Naive B cell (primary cell): Measurements from ENCODE around the gene LGI2. TPM values are rescaled to one million over a fixed set of nuclear protein-coding genes. Genes with fewer than 3 reads are reported as not detected.
A peak's percentile ranks its signal among the peaks of the same experiment; 100 is the strongest.

Experiments
- ATAC-seq, 2 donors: fragments of 150-1000 bp; cut with Tn5 transposase; 2 replicates each; pipeline ENCODE4 v1.10.0; 2021; ENCODE audit warnings: low read depth in 2 of 2, mild to moderate bottlenecking in 2 of 2, moderate library complexity in 2 of 2
- DNase-seq: peaks from one replicate; pipeline ENCODE4 v3.0.0; 2022
- H3K27ac Mint-ChIP-seq, 6 donors: one replicate each; pipeline ENCODE4 v1.8.0; 2020 to 2022; ENCODE audit warnings: mild to moderate bottlenecking in 6 of 6, mixed read lengths in 6 of 6, moderate library complexity in 5 of 6, inconsistent platforms in 2 of 6
- H3K27me3 Mint-ChIP-seq, 3 donors: one replicate each; pipeline ENCODE4 v1.8.0; 2021 to 2022; ENCODE audit warnings: mixed read lengths in 3 of 3, mild to moderate bottlenecking in 1 of 3
- H3K36me3 Mint-ChIP-seq, 2 donors: one replicate each; pipeline ENCODE4 v1.8.0; 2020 to 2022; ENCODE audit warnings: mixed read lengths in 2 of 2, inconsistent platforms in 1 of 2, mild to moderate bottlenecking in 1 of 2
- H3K4me1 Mint-ChIP-seq, 3 donors: one replicate each; pipeline ENCODE4 v1.8.0; 2020 to 2022; ENCODE audit warnings: mixed read lengths in 3 of 3, inconsistent platforms in 1 of 3, mild to moderate bottlenecking in 1 of 3, moderate library complexity in 1 of 3
- H3K4me3 Mint-ChIP-seq, 8 donors: one replicate each; pipeline ENCODE4 v1.8.0; 2020 to 2022; ENCODE audit warnings: mild to moderate bottlenecking in 8 of 8, mixed read lengths in 8 of 8, moderate library complexity in 8 of 8, inconsistent platforms in 2 of 8
- H3K9me3 Mint-ChIP-seq, 7 donors: one replicate each; pipeline ENCODE4 v1.8.0; 2020 to 2022; ENCODE audit warnings: mixed read lengths in 7 of 7, mild to moderate bottlenecking in 5 of 7, inconsistent platforms in 2 of 7, moderate library complexity in 1 of 7
- polyA plus RNA-seq, 6 donors: library from polyadenylated mRNA; unstranded; fragments of 300-500 nt; fragmentation: Illumina TruSeq; gene quantifications; one replicate each; pipeline ENCODE4 v1.2.3, GENCODE V29; 2021; ENCODE audit warnings: low read depth in 6 of 6

LGI2 gene
- polyA plus RNA-seq, 6 donors from 2014 or later, result not detected

DNA sequence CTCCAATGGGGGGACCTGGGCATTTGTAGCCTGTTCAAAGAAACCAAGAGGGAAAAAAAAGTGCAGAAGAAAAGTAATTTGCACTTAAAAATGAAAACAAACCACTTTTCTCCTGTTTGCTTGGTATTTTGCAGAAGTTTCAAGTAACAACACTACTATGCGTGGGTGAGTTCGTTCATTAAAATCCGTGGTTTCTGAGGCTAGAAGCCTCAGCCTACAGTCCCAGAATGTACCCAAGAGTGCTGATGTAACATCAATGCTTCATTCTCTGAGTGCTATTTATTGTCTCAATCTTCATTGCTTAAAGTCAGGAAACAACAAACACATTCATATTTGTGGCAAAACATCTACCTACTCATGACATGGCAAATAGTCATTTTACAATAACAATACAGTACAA lies 29.2 kb downstream of the LGI2 start:
- H3K27me3 Mint-ChIP-seq, result peaks cover 0 to 13% (median 5%) of the 10 kb centered on the region in 3 donors
- peaks cover 0 to 3% (median 0%) of the 10 kb centered on the region in 7 donors for H3K9me3 Mint-ChIP-seq
- no peaks in the 10 kb centered on the region for H3K36me3 Mint-ChIP-seq
- no peak for DNase-seq
- no peak for ATAC-seq
- peaks cover 0 to 3% (median 0%) of the 10 kb centered on the region in 3 donors for H3K4me1 Mint-ChIP-seq
- H3K4me3 Mint-ChIP-seq, result no peak overlapping the region
- H3K27ac Mint-ChIP-seq, result no peak overlapping the region

DNA sequence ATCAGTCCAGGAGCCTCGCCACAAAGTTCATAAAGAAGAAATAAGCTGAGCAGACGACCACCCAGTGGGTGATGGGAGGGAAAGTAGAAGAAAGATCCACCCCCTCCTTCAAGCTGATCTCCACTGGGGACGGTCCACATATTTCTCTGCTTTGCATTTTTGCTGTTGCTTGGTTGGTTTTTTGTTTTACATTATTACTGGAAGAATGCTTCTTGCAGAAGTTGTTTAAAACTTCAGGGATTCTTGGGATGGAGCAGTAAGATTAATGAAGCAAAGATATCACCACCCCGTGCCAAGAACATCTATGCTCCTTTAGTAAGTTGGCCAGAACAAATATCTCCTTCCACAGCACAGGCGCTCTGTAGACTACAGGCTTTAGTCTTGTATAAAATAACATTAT lies 30.1 kb downstream of the LGI2 start:
- Mint-ChIP-seq H3K4me1 (peaks cover 0 to 3% (median 0%) of the 10 kb centered on the region in 3 donors), H3K9me3 (peaks cover 0 to 3% (median 0%) of the 10 kb centered on the region in 7 donors), H3K4me3 (no peak overlapping the region), H3K27me3 (peaks cover 3 to 13% (median 4%) of the 10 kb centered on the region in 3 donors), H3K36me3 (no peaks in the 10 kb centered on the region), H3K27ac (no peak overlapping the region)
- DNase-seq (no peak), ATAC-seq (no peak)

DNA sequence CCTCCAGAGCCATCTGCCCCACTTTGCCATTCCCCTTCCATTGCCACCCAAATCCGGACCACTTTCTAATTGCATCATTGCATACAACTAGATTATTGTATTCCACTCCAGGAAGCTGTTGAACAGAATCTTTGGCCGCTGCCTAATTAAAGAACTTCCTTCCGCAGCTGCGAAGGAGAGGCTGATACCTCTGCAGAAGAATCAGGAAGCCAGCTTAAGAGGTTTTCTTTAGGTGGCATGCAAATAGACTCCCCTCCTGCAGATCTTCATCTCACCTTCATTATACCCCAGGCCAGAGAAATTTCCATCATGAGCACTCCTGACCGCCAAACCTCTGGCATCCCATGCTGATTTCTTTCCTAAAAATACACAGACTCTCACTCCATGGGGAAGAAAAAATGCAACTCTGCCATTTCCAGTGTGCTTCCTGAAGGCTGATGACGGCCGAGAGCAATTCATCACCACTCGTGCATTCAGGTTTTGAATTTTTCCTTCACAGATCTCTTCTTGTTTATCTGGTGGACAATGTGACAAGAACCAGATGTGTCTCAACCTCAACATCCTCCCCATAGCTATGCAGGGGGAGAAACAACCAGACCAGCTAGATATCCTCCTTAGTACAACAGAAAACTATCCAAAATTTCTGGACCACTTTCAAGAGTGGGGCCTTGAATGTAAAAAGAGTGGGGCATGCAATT lies 31.2 kb downstream of the LGI2 start:
- DNase-seq, result no peak
- Mint-ChIP-seq H3K4me3 (peak overlapping the region in 1 of 8 donors; percentile 35), H3K36me3 (no peaks in the 10 kb centered on the region), H3K9me3 (peaks cover 0 to 3% (median 0%) of the 10 kb centered on the region in 7 donors), H3K4me1 (peaks cover 0 to 3% (median 0%) of the 10 kb centered on the region in 3 donors), H3K27ac (no peak overlapping the region), H3K27me3 (peaks cover 3 to 13% (median 6%) of the 10 kb centered on the region in 3 donors)
- ATAC-seq, result no peak

DNA sequence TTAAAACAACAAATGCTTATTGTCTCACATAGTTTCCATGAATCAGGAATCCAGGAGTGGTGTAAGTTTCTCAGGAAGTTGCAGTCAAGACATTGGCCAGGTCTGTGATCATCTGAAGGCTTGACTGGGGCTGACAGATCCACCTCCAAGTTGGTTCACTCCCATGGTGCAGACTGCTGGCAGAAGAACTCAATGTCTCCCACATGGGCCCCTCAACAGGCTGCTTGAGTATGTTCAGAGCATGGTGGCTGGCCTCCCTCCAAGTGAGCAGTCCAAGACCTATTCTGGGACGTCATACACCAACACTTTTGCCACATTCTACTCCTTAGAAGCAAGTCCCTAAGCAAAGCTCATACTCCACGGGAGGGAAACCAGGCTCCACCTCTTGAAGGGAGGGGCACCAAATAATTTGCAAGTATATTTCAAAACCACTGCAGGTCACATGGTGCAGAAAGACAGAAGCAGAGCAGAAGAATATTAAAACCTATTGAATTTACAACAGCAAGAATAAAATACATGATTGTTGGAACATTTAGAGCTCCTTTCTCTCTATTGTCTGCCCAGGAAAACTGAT lies 35.3 kb downstream of the LGI2 start:
- DNase-seq (no peak), ATAC-seq (no peak)
- Mint-ChIP-seq H3K27ac (no peak overlapping the region), H3K36me3 (no peaks in the 10 kb centered on the region), H3K4me3 (no peak overlapping the region), H3K27me3 (peaks cover 3 to 6% (median 5%) of the 10 kb centered on the region in 3 donors), H3K9me3 (peaks cover 0 to 8% (median 4%) of the 10 kb centered on the region in 7 donors), H3K4me1 (peaks cover 0 to 3% (median 0%) of the 10 kb centered on the region in 3 donors)

DNA sequence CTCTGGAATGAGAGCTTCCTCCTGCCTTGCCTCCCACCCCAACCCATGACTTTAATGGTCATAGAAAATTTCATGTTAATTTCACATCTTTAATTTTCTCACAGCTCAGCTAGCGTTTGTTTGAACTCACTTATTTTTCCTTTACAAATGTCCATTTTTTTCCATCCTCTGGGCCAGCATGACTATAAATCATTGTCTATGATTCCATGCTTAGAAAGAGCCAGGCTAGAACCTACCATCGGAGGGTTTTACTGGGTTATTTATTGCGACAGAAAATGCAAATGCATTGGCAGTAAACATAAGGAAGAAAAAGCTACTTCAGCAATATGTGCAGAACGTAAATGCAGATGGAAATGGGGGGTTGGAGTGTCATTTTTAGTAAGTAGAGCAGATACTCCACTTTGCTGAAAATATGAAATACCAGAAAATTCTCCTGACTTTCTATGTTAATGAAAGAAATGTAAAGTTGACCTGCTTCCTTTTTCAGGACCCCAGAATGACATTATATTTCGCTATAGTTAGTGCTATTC lies 37.1 kb downstream of the LGI2 start:
- peaks cover 0 to 12% (median 5%) of the 10 kb centered on the region in 7 donors for H3K9me3 Mint-ChIP-seq
- ATAC-seq (no peak), DNase-seq (no peak)
- no peak overlapping the region for H3K4me3 Mint-ChIP-seq
- no peaks in the 10 kb centered on the region for H3K4me1 Mint-ChIP-seq
- H3K27ac Mint-ChIP-seq, result no peak overlapping the region
- H3K27me3 Mint-ChIP-seq, result peaks cover 0 to 7% (median 6%) of the 10 kb centered on the region in 3 donors
- no peaks in the 10 kb centered on the region for H3K36me3 Mint-ChIP-seq

DNA sequence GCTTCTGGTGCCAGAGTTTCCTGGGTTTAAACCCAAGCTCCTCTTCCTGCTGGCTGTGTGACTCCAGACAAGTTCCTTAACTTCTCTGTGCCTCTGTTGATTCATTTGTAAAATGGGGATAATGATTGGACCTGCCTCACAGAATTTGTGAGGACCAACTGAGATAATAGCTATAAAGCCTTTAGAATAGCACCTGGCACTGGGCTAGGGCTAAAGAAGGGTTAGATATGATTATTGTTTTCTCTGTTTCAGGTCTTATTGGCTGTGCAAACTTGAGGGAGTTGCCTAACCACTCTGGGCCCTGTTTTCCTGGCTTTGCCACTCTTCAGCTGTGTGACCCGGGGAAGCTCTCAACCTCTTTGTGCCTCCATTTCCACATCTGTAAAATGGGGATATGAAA lies 37.8 kb downstream of the LGI2 start:
- Mint-ChIP-seq H3K4me1 (no peaks in the 10 kb centered on the region), H3K9me3 (peaks cover 0 to 12% (median 4%) of the 10 kb centered on the region in 7 donors), H3K36me3 (no peaks in the 10 kb centered on the region), H3K4me3 (no peak overlapping the region), H3K27me3 (peaks cover 0 to 7% (median 6%) of the 10 kb centered on the region in 3 donors), H3K27ac (peak overlapping the region in 1 of 6 donors; percentile 39)
- DNase-seq, result no peak
- no peak for ATAC-seq

DNA sequence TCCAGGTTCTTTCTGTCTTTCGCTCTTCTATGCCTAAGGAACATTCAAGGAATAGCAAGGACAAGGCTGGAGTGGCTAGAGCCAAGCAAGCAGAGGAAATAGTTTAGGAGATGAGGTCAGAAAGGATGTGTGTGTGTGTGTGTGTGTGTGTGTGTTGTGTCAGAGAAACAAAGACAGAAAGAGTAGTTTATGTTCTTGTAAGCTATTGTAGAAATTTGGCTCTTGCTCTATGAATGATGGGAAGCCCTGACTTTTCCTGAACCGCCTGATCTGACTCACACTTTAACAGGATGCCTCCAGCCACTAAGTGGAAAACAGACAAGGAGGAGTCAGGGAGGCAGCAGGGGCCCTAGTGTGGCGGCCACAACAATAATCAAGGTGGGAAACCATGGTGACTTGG lies 39.7 kb downstream of the LGI2 start:
- peaks cover 4 to 10% (median 7%) of the 10 kb centered on the region in 3 donors for H3K27me3 Mint-ChIP-seq
- ATAC-seq (no peak), DNase-seq (no peak)
- no peaks in the 10 kb centered on the region for H3K36me3 Mint-ChIP-seq
- H3K4me1 Mint-ChIP-seq, result no peaks in the 10 kb centered on the region
- H3K9me3 Mint-ChIP-seq, result peaks cover 0 to 25% (median 7%) of the 10 kb centered on the region in 7 donors
- H3K4me3 Mint-ChIP-seq, result peak overlapping the region in 1 of 8 donors; percentile 53
- no peak overlapping the region for H3K27ac Mint-ChIP-seq

DNA sequence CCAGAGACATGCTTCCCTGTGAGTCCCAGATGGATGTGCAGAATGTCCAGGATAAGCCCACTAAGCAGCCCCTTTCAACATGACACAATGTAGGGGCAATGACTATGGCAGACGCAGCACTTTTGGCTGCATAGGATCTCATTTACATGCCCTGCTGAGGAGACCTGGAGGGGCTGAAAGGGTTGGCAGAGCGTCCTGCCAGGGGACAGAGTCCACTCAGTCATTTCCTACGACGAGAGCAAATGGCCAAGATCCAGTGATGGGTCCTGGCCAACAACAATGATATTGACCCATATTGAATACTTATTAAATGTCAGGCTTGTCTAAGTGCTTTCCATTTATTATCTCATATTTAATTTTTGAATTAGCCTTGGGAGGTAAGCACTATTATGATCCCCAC lies 41.4 kb downstream of the LGI2 start:
- DNase-seq, result no peak
- Mint-ChIP-seq H3K9me3 (peaks cover 0 to 25% (median 7%) of the 10 kb centered on the region in 7 donors), H3K4me3 (no peak overlapping the region), H3K27me3 (peaks cover 4 to 7% (median 4%) of the 10 kb centered on the region in 3 donors), H3K36me3 (no peaks in the 10 kb centered on the region), H3K27ac (no peak overlapping the region), H3K4me1 (no peaks in the 10 kb centered on the region)
- no peak for ATAC-seq

DNA sequence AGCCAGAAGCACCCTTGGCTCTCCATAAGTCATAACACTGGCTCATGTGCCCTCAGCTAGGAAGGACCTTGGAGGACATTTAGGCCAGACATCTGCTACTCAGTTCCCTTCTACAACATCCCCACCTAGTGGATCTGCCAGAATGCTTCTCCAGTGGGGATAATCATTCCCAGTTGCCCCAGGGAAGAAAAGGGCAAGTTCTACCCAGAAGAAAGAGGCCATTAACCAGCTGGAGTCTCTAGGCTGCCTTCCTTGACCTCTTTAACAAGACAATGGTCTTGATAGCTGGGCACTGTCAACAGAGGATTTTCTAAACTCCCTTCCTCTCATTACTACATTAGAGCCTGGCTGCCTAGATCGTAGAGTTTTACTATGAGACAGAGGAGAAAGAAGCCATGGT lies 42.0 kb downstream of the LGI2 start:
- H3K4me1 Mint-ChIP-seq, result no peaks in the 10 kb centered on the region
- H3K4me3 Mint-ChIP-seq, result peak overlapping the region in 2 of 8 donors; percentile 21 to 23
- DNase-seq (no peak), ATAC-seq (no peak)
- peaks cover 0 to 25% (median 7%) of the 10 kb centered on the region in 7 donors for H3K9me3 Mint-ChIP-seq
- peaks cover 4 to 7% (median 4%) of the 10 kb centered on the region in 3 donors for H3K27me3 Mint-ChIP-seq
- H3K36me3 Mint-ChIP-seq, result no peaks in the 10 kb centered on the region
- H3K27ac Mint-ChIP-seq, result no peak overlapping the region

DNA sequence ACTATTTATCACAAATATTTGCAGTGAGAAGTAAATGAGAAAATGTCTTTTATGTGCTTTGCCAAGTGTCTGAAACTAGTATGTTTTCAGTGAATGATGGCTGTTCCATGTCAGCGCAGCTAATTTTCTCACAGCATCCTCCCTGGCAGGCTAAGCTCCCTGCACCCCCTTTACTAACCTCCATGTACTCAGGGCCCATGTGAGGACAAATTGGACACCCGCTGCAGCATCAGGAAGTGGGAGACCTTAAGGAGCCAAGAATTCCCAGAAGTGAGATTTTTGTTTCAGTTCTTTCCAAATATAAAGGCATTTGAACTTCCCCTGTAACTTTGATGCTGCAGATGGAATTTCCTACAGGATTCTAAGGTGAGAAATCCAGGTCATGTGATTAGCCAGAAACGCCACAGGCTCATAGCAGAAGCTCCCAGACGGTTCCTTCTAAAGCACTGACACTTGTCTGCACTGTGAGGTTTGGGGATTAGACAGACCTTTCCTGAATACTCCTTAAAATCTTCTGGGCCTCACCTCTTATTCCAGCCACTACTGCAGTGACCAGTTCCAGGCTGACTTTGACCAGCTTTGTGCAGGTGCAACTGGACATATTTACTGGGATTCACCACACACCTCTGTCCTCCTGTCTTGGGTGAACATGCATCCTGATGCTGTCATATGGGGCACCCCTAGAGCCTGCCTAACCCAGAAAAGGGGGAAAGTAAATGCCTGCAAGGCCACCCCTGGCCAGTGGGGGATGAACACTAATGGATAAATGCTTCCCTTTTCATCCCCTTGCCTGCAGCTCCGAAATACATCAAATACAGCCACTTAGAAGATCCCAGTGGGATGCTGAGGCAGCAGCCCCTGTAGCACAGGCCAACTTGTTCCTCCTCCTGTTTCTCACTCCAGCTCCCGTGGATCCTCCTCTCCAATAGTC lies 45.9 kb downstream of the LGI2 start:
- no peak for ATAC-seq
- no peaks in the 10 kb centered on the region for H3K36me3 Mint-ChIP-seq
- peaks cover 4 to 9% (median 7%) of the 10 kb centered on the region in 3 donors for H3K27me3 Mint-ChIP-seq

DNA sequence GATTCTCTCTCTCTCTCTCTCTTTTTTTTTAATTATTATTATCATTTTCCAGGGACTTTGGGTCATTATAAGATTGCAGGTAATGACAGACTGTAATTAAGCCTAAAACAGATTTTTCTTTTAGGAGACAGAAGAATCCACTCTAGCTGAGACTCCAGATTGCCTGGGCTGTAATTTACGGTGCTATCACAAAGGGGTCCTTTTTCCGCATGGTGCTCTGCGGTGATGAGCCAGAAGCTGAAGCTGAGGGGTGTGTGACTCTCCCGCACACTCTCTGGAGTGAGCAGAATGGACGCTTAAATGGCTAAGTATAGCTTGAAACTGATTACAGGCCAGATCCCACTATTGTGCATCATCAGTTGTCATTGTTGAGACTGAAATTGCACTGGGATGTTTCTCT lies 50.0 kb downstream of the LGI2 start:
- no peak for DNase-seq
- no peak overlapping the region for H3K4me3 Mint-ChIP-seq
- H3K4me1 Mint-ChIP-seq, result peaks cover 0 to 10% (median 3%) of the 10 kb centered on the region in 3 donors
- no peak for ATAC-seq
- H3K27me3 Mint-ChIP-seq, result peaks cover 5 to 32% (median 27%) of the 10 kb centered on the region in 3 donors
- no peaks in the 10 kb centered on the region for H3K36me3 Mint-ChIP-seq
- no peak overlapping the region for H3K27ac Mint-ChIP-seq
- peaks cover 0 to 6% (median 0%) of the 10 kb centered on the region in 7 donors for H3K9me3 Mint-ChIP-seq

More for the DNA sequence above, 45.9 kb downstream of the LGI2 start:
- DNase-seq, result no peak
- H3K9me3 Mint-ChIP-seq, result peaks cover 0 to 12% (median 2%) of the 10 kb centered on the region in 7 donors
- H3K4me3 Mint-ChIP-seq, result no peak overlapping the region
- H3K27ac Mint-ChIP-seq, result no peak overlapping the region
- H3K4me1 Mint-ChIP-seq, result peaks cover 0 to 7% (median 3%) of the 10 kb centered on the region in 3 donors

DNA sequence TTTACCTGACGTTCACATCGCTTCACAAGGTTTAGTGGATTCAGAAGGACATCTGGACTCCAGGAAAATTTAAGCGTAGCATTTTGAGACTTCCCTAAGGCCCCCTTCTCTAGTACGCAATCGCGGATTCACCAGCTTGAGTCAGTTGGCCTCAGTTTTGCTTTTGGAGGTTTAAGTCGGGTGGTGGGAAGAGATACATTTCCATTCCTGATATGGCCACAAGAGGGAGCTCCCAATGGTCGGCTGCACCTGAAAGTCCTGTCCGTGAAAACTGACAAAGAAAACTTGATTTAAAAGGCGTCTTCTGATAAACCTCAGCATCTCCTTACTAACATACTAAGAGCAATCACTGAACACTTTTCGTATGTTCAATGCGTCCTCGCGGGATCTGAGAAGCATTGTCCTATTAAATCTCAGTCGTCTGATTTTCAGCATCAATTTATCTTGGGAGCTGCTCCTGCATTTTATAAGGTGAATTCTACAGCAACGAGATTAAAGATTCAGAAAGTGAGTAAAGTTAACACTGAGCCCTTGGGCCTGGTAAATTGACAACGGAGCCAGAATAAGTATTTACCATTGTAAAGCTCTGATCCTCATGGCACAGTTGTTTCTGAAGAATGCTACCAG lies 50.6 kb downstream of the LGI2 start:
- Mint-ChIP-seq H3K27me3 (peaks cover 6 to 37% (median 33%) of the 10 kb centered on the region in 3 donors), H3K27ac (no peak overlapping the region), H3K36me3 (no peaks in the 10 kb centered on the region), H3K4me3 (peak overlapping the region in 7 of 8 donors; percentile 16 to 84 (median 63)), H3K9me3 (peaks cover 0 to 6% (median 0%) of the 10 kb centered on the region in 7 donors), H3K4me1 (peaks cover 5 to 10% (median 5%) of the 10 kb centered on the region in 3 donors)
- ATAC-seq, result peak; percentile 37 to 60
- DNase-seq, result peak; percentile 42
